T-cell (primary cell): ENCODE results near the gene RPS28. TPM values are rescaled to one million over a fixed set of nuclear protein-coding genes. Genes with fewer than 3 reads are reported as not detected.
A peak's percentile ranks its signal among the peaks of the same experiment; 100 is the strongest.
"Not testable (repeated sequence)": the region's sequence is repeated elsewhere in the genome, so short reads cannot be mapped to it uniquely, and the experiment has no call there.

Source experiments
- ATAC-seq, 4 experiments: fragments of 200-7000 bp in 3 of 4; fragments of 150-1000 bp in 1 of 4; cut with Tn5 transposase; replicated peaks in 1 of 4; 1 replicate in 3 of 4; 2 replicates in 1 of 4; pipeline ENCODE4 v1.10.0; 2021; ENCODE audit warnings: moderate library complexity in 3 of 4, mild to moderate bottlenecking in 2 of 4, moderate number of reproducible peaks in 1 of 4
- CTCF ChIA-PET, 2 donors: fragments of 300-600 bp; sonication (Branson Sonifier 250); formaldehyde crosslinking; loops; one replicate each; lab custom pipeline; 2022; ENCODE audit warnings: antibody characterized with exemption in 2 of 2; lab: Charles Lee
- POLR2A ChIA-PET, 2 donors: fragments of 300-600 bp; sonication (Branson Sonifier 250); formaldehyde crosslinking; loops; one replicate each; lab custom pipeline; 2022; ENCODE audit warnings: antibody characterized with exemption in 2 of 2; lab: Charles Lee
- DNase-seq, 35 experiments: peaks; one replicate each; pipeline versions ENCODE4 v3.0.0 to v3.0.0-alpha.2; 2013 to 2023
- H3K27ac ChIP-seq: one replicate; pipeline ENCODE4 v1.5.1; 2013; ENCODE audit warnings: low read length
- H3K27me3 ChIP-seq, 2 experiments: replicated peaks in 1 of 2; 1 replicate in 1 of 2; 2 replicates in 1 of 2; pipeline versions ENCODE4 v1.6.1 to v1.7.0; 2013; ENCODE audit warnings: low read length in 1 of 2, mixed read lengths in 1 of 2; ENCODE audit not compliant: control insufficient read depth in 2 of 2, insufficient read depth in 2 of 2; ENCODE audit errors: extremely low read depth in 1 of 2
- H3K36me3 ChIP-seq, 2 donors: 1 replicate in 1 of 2; 2 replicates in 1 of 2; pipeline versions ENCODE4 v1.6.1 to v1.7.0; 2013; ENCODE audit warnings: low read length in 1 of 2; ENCODE audit not compliant: control insufficient read depth in 2 of 2, insufficient read depth in 1 of 2; ENCODE audit errors: extremely low read depth in 1 of 2
- H3K4me1 ChIP-seq, 2 experiments: 1 replicate in 1 of 2; 2 replicates in 1 of 2; pipeline versions ENCODE4 v1.6.1 to v1.7.0; 2013; ENCODE audit warnings: low read length in 2 of 2, mixed read lengths in 1 of 2; ENCODE audit not compliant: insufficient read depth in 2 of 2, control insufficient read depth in 1 of 2; ENCODE audit errors: extremely low read depth in 1 of 2
- H3K4me3 ChIP-seq, 2 donors: 1 replicate in 1 of 2; 2 replicates in 1 of 2; pipeline versions ENCODE4 v1.5.1 to v1.7.0; 2013; ENCODE audit warnings: mild to moderate bottlenecking in 2 of 2, low read length in 1 of 2, moderate library complexity in 1 of 2; ENCODE audit not compliant: control insufficient read depth in 1 of 2; ENCODE audit errors: extremely low read depth in 1 of 2
- H3K9me3 ChIP-seq: 2 replicates; pipeline ENCODE4 v1.7.0; 2013
- H3K27ac Mint-ChIP-seq, 2 donors: one replicate each; pipeline ENCODE4 v1.8.0; 2020 to 2021; ENCODE audit warnings: mild to moderate bottlenecking in 2 of 2, mixed read lengths in 2 of 2
- H3K27me3 Mint-ChIP-seq, 2 donors: one replicate each; pipeline ENCODE4 v1.8.0; 2021 to 2022; ENCODE audit warnings: mixed read lengths in 2 of 2
- H3K36me3 Mint-ChIP-seq: one replicate; pipeline ENCODE4 v1.8.0; 2021; ENCODE audit warnings: mixed read lengths
- H3K4me1 Mint-ChIP-seq, 3 donors: one replicate each; pipeline ENCODE4 v1.8.0; 2020 to 2022; ENCODE audit warnings: mixed read lengths in 3 of 3, mild to moderate bottlenecking in 1 of 3
- H3K4me3 Mint-ChIP-seq, 3 donors: one replicate each; pipeline ENCODE4 v1.8.0; 2020 to 2022; ENCODE audit warnings: mild to moderate bottlenecking in 3 of 3, mixed read lengths in 3 of 3, moderate library complexity in 3 of 3
- H3K9me3 Mint-ChIP-seq, 3 donors: one replicate each; pipeline ENCODE4 v1.8.0; 2020 to 2022; ENCODE audit warnings: mixed read lengths in 3 of 3
- WGBS: methylation state at CpG from one replicate; pipeline ENCODE4 v1.1.5; 2013; ENCODE audit warnings: missing lambda C conversion rate; ENCODE audit not compliant: insufficient coverage; 5-methylcytosine and 5-hydroxymethylcytosine counted together
- total RNA-seq, 35 experiments: library from RNA in 6 of 35; stranded (reverse) in 6 of 35; fragments of 120-200 nt in 1 of 35; gene quantifications; one replicate each; pipeline versions ENCODE4 v1.2.1 to v1.2.4 and lab custom pipeline; 2013 to 2026

RPS28 gene
- total RNA-seq, 5 donors from 2014 or later (not counting 1 experiment from before 2014, with no cell fraction given), result 2,995 to 3,551 (median 3,317) TPM

DNA sequence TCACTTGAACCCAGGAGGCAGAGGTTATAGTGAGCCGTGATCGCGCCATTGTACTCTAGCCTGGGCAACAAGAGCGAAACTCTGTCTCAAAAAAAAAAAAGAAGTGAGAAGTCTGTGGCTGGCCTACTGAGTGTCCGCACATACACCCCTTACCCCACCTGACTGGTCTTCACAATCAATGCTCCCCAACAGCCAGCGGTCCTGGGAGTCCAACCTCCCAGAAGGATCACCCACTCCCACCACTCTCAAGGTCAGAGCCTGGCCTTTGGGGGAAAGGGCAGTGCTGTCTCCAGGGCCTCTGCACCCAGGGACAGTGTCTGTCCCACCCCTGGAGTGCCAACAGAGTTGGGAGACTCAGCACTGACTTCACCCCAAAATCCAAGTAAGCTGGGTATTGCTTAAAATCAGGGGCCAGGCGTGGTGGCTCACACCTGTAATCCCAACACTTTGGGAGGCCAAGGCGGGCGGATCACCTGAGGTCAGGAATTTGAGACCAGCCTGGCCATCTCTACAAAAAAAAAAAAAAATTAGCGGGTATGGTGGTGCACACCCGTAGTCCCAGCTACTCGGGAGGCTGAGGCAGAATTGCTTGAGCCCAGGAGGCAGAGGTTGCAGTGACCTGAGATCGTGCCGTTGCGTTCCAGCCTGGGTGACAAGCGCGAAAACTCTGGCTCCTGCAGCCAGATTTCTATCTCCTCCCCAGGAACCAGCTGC is 10.8 kb upstream of the RPS28 start:
- H3K4me1 ChIP-seq, result peaks cover 4 to 34% of the 10 kb centered on the region in 2 experiments
- H3K36me3 Mint-ChIP-seq, result peaks cover 9% of the 10 kb centered on the region
- CTCF ChIA-PET, result no interaction called here
- ATAC-seq, result no peak
- DNase-seq, result peak in 1 of 35 experiments; percentile 0
- POLR2A ChIA-PET, result no interaction called here
- no peaks in the 10 kb centered on the region for H3K9me3 ChIP-seq
- H3K9me3 Mint-ChIP-seq, result no peaks in the 10 kb centered on the region
- no peak overlapping the region for H3K27ac ChIP-seq
- no peaks in the 10 kb centered on the region for H3K27me3 ChIP-seq
- H3K4me3 Mint-ChIP-seq, result no peak overlapping the region
- H3K27ac Mint-ChIP-seq, result no peak overlapping the region
- H3K4me1 Mint-ChIP-seq, result peaks cover 20 to 37% (median 36%) of the 10 kb centered on the region in 3 donors
- no peak overlapping the region for H3K4me3 ChIP-seq
- H3K36me3 ChIP-seq, result peaks cover 5 to 47% of the 10 kb centered on the region in 2 donors
- WGBS, result 97% methylated on average over 11 of the region's 17 CpGs
- H3K27me3 Mint-ChIP-seq, result no peaks in the 10 kb centered on the region

GRCh38 chr19:8311461-8312260 is 9.6 kb upstream of the RPS28 start:
- Histone ChIP-seq H3K36me3 (peaks cover 5 to 52% of the 10 kb centered on the region in 2 donors), H3K9me3 (no peaks in the 10 kb centered on the region), H3K27me3 (no peaks in the 10 kb centered on the region), H3K27ac (no peak overlapping the region), H3K4me1 (peaks cover 4 to 24% of the 10 kb centered on the region in 2 experiments), H3K4me3 (no peak overlapping the region)
- no peaks in the 10 kb centered on the region for H3K9me3 Mint-ChIP-seq
- H3K4me3 Mint-ChIP-seq, result no peak overlapping the region
- DNase-seq, result no peak
- H3K27me3 Mint-ChIP-seq, result no peaks in the 10 kb centered on the region
- H3K27ac Mint-ChIP-seq, result no peak overlapping the region
- POLR2A ChIA-PET, result no interaction called here
- 89% methylated on average over 9 of the region's 16 CpGs for WGBS
- CTCF ChIA-PET, result no interaction called here
- peaks cover 11% of the 10 kb centered on the region for H3K36me3 Mint-ChIP-seq
- peaks cover 18 to 30% (median 28%) of the 10 kb centered on the region in 3 donors for H3K4me1 Mint-ChIP-seq
- ATAC-seq, result no peak

GRCh38 chr19:8314981-8315640 is 6.2 kb upstream of the RPS28 start:
- H3K27ac ChIP-seq, H3K27me3 Mint-ChIP-seq, CTCF ChIA-PET, H3K4me3 Mint-ChIP-seq, H3K27ac Mint-ChIP-seq, H3K9me3 ChIP-seq, H3K9me3 Mint-ChIP-seq, H3K27me3 ChIP-seq, DNase-seq, H3K4me3 ChIP-seq, ATAC-seq, POLR2A ChIA-PET: not testable (repeated sequence)
- Histone ChIP-seq H3K36me3 (peaks cover 5 to 53% of the 10 kb centered on the region in 2 donors), H3K4me1 (peaks cover 3 to 12% of the 10 kb centered on the region in 2 experiments)
- Mint-ChIP-seq H3K36me3 (peaks cover 11% of the 10 kb centered on the region), H3K4me1 (peaks cover 8 to 11% (median 10%) of the 10 kb centered on the region in 3 donors)
- 100% methylated on average over 4 of the region's 11 CpGs for WGBS

GRCh38 chr19:8316351-8317125 is 4.8 kb upstream of the RPS28 start:
- ATAC-seq (no peak), DNase-seq (no peak)
- Mint-ChIP-seq H3K9me3 (no peaks in the 10 kb centered on the region), H3K27ac (no peak overlapping the region), H3K36me3 (peaks cover 8% of the 10 kb centered on the region), H3K4me3 (no peak overlapping the region), H3K27me3 (no peaks in the 10 kb centered on the region), H3K4me1 (peaks cover 16 to 20% (median 20%) of the 10 kb centered on the region in 3 donors)
- Histone ChIP-seq H3K27me3 (no peaks in the 10 kb centered on the region), H3K4me1 (peaks cover 8 to 21% of the 10 kb centered on the region in 2 experiments), H3K9me3 (no peaks in the 10 kb centered on the region), H3K4me3 (no peak overlapping the region), H3K27ac (no peak overlapping the region), H3K36me3 (peaks cover 5 to 40% of the 10 kb centered on the region in 2 donors)
- ChIA-PET POLR2A (no interaction called here), CTCF (interaction anchor here in 1 of 2 donors (0.6 kb wide), 1 partner anchor 21 kb away, joined by 6 read pairs; no protein-coding TSS in a partner anchor)
- WGBS, result 100% methylated on average over 3 of the region's 14 CpGs

DNA sequence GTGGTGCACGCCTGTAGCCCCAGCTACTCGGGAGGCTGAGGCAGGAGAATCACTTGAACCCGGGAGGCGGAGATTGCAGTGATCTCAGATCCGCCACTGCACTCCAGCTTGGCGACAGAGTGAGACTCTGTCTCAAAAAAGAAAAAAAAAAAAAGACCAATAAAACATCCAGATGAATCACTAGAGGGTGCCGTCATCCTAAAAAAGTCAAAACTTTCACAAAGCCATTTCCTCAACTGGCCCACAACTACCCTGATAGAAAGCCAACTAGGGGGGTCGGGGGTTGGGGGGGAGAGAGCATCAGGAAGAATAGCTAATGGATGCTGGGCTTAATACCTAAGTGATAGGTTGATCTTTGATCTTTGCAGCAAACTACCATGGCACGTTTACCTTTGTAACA is 2.5 kb upstream of the RPS28 start:
- ChIA-PET POLR2A (interaction anchor here in 1 of 2 donors (0.6 kb wide), 1 partner anchor 126 kb away, joined by 9 read pairs; no protein-coding TSS in a partner anchor), CTCF (interaction anchor here (0.7 kb wide), 3 partner anchors 18 to 374 kb away, joined by 3 to 6 read pairs (median 3); no protein-coding TSS in a partner anchor)
- H3K27me3 Mint-ChIP-seq, H3K9me3 ChIP-seq, H3K36me3 Mint-ChIP-seq, H3K27me3 ChIP-seq, ATAC-seq, H3K9me3 Mint-ChIP-seq, H3K4me3 ChIP-seq, H3K27ac ChIP-seq, DNase-seq, H3K27ac Mint-ChIP-seq: not testable (repeated sequence)
- H3K4me3 Mint-ChIP-seq, result peak overlapping the region in 2 of 3 donors; percentile 22 to 24
- H3K4me1 Mint-ChIP-seq, result peaks cover 31 to 40% (median 38%) of the 10 kb centered on the region in 3 donors
- WGBS, result 86% methylated on average over 2 of the region's 9 CpGs
- Histone ChIP-seq H3K36me3 (peaks cover 0 to 39% of the 10 kb centered on the region in 2 donors), H3K4me1 (peaks cover 16 to 43% of the 10 kb centered on the region in 2 experiments)
